HL-60 (cell line): Measurements from ENCODE around the gene ARHGAP11B.
"Not testable (repeated sequence)": the region's sequence is repeated elsewhere in the genome, so short reads cannot be mapped to it uniquely, and the experiment has no call there.

Experiments used
- CTCF ChIP-seq: IDR thresholded peaks from one replicate; pipeline ENCODE4 v1.5.1; 2011; ENCODE audit warnings: low read length, control low read depth, inconsistent platforms; ENCODE audit not compliant: insufficient read depth
- GABPA ChIP-seq: IDR thresholded peaks from 2 replicates; pipeline ENCODE4 v1.6.1; 2012; ENCODE audit warnings: low read depth
- TF ChIP-seq, protein P1 (sequence below): IDR thresholded peaks from 2 replicates; pipeline ENCODE4 v1.6.1; 2012; ENCODE audit warnings: low read depth; ENCODE audit not compliant: insufficient replicate concordance

DNA sequence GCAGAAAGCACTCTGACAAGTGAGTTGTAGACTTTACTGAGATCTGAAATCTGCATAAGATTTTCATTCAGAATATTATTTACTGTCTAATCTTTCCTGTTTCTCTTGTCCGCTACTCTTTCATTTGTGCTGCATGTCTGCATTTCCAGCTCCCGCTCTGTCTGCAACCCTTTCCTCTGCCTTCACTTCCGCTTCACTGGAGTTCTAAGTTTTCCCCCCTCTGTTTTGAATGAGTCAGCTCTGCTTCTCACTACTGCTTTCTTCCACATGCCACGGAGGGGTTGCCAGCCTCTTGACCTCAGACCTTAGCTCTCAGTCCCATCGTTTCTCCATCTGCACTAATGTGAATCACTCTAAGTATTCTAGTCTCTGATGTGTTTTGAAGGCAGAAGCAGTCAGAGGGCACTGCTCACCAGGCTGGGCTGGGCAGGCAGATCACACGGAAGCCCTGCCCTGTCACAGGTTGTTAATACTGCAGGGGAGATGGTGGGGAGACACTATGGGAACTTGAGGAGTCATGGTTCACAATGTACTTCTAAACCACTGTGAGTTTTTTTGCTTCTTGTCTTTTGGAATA is 46.4 kb upstream of the ARHGAP11B start:
- TF ChIP-seq CTCF, GABPA: not testable (repeated sequence)
- TF ChIP-seq, protein P1, sequence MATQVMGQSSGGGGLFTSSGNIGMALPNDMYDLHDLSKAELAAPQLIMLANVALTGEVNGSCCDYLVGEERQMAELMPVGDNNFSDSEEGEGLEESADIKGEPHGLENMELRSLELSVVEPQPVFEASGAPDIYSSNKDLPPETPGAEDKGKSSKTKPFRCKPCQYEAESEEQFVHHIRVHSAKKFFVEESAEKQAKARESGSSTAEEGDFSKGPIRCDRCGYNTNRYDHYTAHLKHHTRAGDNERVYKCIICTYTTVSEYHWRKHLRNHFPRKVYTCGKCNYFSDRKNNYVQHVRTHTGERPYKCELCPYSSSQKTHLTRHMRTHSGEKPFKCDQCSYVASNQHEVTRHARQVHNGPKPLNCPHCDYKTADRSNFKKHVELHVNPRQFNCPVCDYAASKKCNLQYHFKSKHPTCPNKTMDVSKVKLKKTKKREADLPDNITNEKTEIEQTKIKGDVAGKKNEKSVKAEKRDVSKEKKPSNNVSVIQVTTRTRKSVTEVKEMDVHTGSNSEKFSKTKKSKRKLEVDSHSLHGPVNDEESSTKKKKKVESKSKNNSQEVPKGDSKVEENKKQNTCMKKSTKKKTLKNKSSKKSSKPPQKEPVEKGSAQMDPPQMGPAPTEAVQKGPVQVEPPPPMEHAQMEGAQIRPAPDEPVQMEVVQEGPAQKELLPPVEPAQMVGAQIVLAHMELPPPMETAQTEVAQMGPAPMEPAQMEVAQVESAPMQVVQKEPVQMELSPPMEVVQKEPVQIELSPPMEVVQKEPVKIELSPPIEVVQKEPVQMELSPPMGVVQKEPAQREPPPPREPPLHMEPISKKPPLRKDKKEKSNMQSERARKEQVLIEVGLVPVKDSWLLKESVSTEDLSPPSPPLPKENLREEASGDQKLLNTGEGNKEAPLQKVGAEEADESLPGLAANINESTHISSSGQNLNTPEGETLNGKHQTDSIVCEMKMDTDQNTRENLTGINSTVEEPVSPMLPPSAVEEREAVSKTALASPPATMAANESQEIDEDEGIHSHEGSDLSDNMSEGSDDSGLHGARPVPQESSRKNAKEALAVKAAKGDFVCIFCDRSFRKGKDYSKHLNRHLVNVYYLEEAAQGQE, result not testable (repeated sequence)
